K562 (cell line): ENCODE data around the gene KIAA1958. TPM values are rescaled to one million over a fixed set of nuclear protein-coding genes. Genes with fewer than 3 reads are reported as not detected.

ENCODE experiments used
- ARID3A ChIP-seq: IDR thresholded peaks from 2 replicates; pipeline ENCODE4 v1.6.1; 2012; ENCODE audit warnings: low read depth, low read length, improper control_type of control experiment, borderline replicate concordance
- ATF1 ChIP-seq, 2 experiments: fragments of 450-650 bp in 1 of 2; IDR thresholded peaks; 2 replicates each; pipeline ENCODE4 v1.6.1; 2016; ENCODE audit warnings: missing compliant biosample characterization in 1 of 2, missing genetic modification characterization in 1 of 2
- CHAMP1 ChIP-seq: fragments of 450-650 bp; IDR thresholded peaks from 2 replicates; pipeline ENCODE4 v1.6.1; 2016; ENCODE audit warnings: mild to moderate bottlenecking
- MAFG ChIP-seq: fragments of 450-650 bp; conservative IDR thresholded peaks from 2 replicates; pipeline ENCODE4 v1.6.1; 2016; ENCODE audit warnings: missing genetic modification characterization, missing compliant biosample characterization
- MEF2D ChIP-seq: conservative IDR thresholded peaks from 2 replicates; pipeline ENCODE4 v1.6.1; 2016; ENCODE audit warnings: low read depth, missing genetic modification characterization, missing compliant biosample characterization
- MXI1 ChIP-seq: IDR thresholded peaks from 2 replicates; pipeline ENCODE4 v1.6.1; 2011; ENCODE audit warnings: low read depth, mild to moderate bottlenecking, improper control_type of control experiment, low read length
- NELFE ChIP-seq: IDR thresholded peaks from 2 replicates; pipeline ENCODE4 v1.6.1; 2011; ENCODE audit warnings: mild to moderate bottlenecking; ENCODE audit not compliant: insufficient read depth, insufficient read length
- NONO ChIP-seq, 2 experiments: fragments of 200-400 bp in 1 of 2; fragments of 450-650 bp in 1 of 2; formaldehyde crosslinking in 1 of 2; IDR thresholded peaks; 2 replicates each; pipeline ENCODE4 v1.6.1; 2017; ENCODE audit warnings: low read depth in 2 of 2, mild to moderate bottlenecking in 2 of 2, moderate library complexity in 2 of 2, low read length in 1 of 2
- PRPF4 ChIP-seq: fragments of 200-400 bp; formaldehyde crosslinking; IDR thresholded peaks from one replicate; pipeline ENCODE4 v1.6.1; 2017; ENCODE audit warnings: low read length, low read depth, mild to moderate bottlenecking; ENCODE audit not compliant: insufficient read depth, poor library complexity, severe bottlenecking
- RHOXF2B ChIP-seq: fragments of 250-450 bp; sonication (Bioruptor Pico); conservative IDR thresholded peaks from 2 replicates; pipeline ENCODE4 v1.5.1; 2021
- SRSF7 ChIP-seq: fragments of 200-400 bp; formaldehyde crosslinking; optimal IDR thresholded peaks from 2 replicates; pipeline ENCODE3; 2017; ENCODE audit warnings: mild to moderate bottlenecking, low read depth, low read length
- TAF9B ChIP-seq: fragments of 450-650 bp; IDR thresholded peaks from 2 replicates; pipeline ENCODE4 v1.6.1; 2018; ENCODE audit warnings: mild to moderate bottlenecking; ENCODE audit not compliant: partially characterized antibody
- TAL1 ChIP-seq: fragments of 450-650 bp; IDR thresholded peaks from 2 replicates; pipeline ENCODE4 v1.6.1; 2016; ENCODE audit warnings: mild to moderate bottlenecking
- TCF15 ChIP-seq: fragments of 250-450 bp; sonication (Bioruptor Pico); IDR thresholded peaks from 2 replicates; pipeline ENCODE4 v1.8.0; 2022; ENCODE audit warnings: moderate library complexity, mild to moderate bottlenecking, inconsistent platforms
- TFE3 ChIP-seq: fragments of 450-650 bp; formaldehyde crosslinking; IDR thresholded peaks from 2 replicates; pipeline ENCODE4 v1.4.0; 2020; ENCODE audit warnings: mild to moderate bottlenecking, mixed read lengths
- TRIM28 ChIP-seq: fragments of 450-650 bp; IDR thresholded peaks from 2 replicates; pipeline ENCODE4 v1.6.1; 2017
- ZBTB26 ChIP-seq: fragments of 450-650 bp; formaldehyde crosslinking; IDR thresholded peaks from 2 replicates; pipeline ENCODE4 v1.4.0; 2022; ENCODE audit warnings: missing genetic modification characterization
- ZFPM2 ChIP-seq: fragments of 250-450 bp; sonication (Bioruptor Pico); IDR thresholded peaks from 2 replicates; pipeline ENCODE4 v1.5.1; 2022; ENCODE audit warnings: mild to moderate bottlenecking
- ZNF165 ChIP-seq: fragments of 250-450 bp; sonication (Bioruptor Pico); IDR thresholded peaks from 2 replicates; pipeline ENCODE4 v1.4.0; 2020; ENCODE audit warnings: borderline replicate concordance
- ZNF239 ChIP-seq: fragments of 250-450 bp; sonication (Bioruptor Pico); IDR thresholded peaks from 2 replicates; pipeline ENCODE4 v1.4.0; 2020; ENCODE audit warnings: mild to moderate bottlenecking
- ZNF274 ChIP-seq: IDR thresholded peaks from 2 replicates; pipeline ENCODE4 v1.6.1; 2011; ENCODE audit warnings: low read depth, mild to moderate bottlenecking, low read length, moderate library complexity, borderline replicate concordance
- ZNF79 ChIP-seq: fragments of 250-450 bp; sonication (Bioruptor Pico); IDR thresholded peaks from 2 replicates; pipeline ENCODE4 v1.4.0; 2020; ENCODE audit warnings: low read depth, mild to moderate bottlenecking, moderate library complexity
- polyA plus RNA-seq, 8 experiments: library from polyadenylated mRNA; depleted of rRNA in 4 of 8; stranded (reverse) in 5 of 8; unstranded in 3 of 8; fragments of >200 nt; fragmentation: Nextera tagmentation in 2 of 8; fragmentation: Illumina TruSeq in 1 of 8; extraction: Ambion mirVana in 2 of 8; extraction: Trizol in 1 of 8; gene quantifications; 2 replicates each; pipeline versions ENCODE4 v1.2.1 to v1.2.3, GENCODE V29; 2011 to 2014; ENCODE audit warnings: inconsistent platforms in 1 of 8, missing spikeins in 1 of 8
- total RNA-seq, 7 experiments: library from RNA; depleted of rRNA in 6 of 7; stranded (reverse); fragments of >200 nt in 6 of 7; fragmentation: Illumina TruSeq in 2 of 7; extraction: Trizol in 2 of 7; gene quantifications; 2 replicates each; pipeline versions ENCODE4 v1.2.1 to v1.2.3, GENCODE V29; 2011 to 2021; ENCODE audit warnings: low replicate concordance in 1 of 7

KIAA1958 gene
- total and polyA plus RNA-seq, 9 of the 15 experiments (the other 6 are each of a cell fraction or from before 2014, with no cell fraction given): 1.1 to 16.0 (median 10.1) TPM

GRCh38 chr9:112717661-112718331 is 231.2 kb downstream of the KIAA1958 start, which contains the start of gene INIP (continued):
- no peak for TF ChIP-seq ZBTB26
- TF ChIP-seq PRPF4: no peak
- no peak for TF ChIP-seq ZNF274
- TF ChIP-seq ZNF165 (CRISPR knock-in tag): no peak
- TF ChIP-seq MAFG: no peak
- TF ChIP-seq ZNF239 (CRISPR knock-in tag): no peak
- peak; percentile 56; the same call in 1 of the 2 replicates for TF ChIP-seq ATF1 (CRISPR knock-in tag; IDR thresholded peaks at IDR 0.05)
- peak; percentile 94 for TF ChIP-seq ATF1 (tag; IDR thresholded peaks at IDR 0.05)
- TF ChIP-seq NONO (IDR thresholded peaks at IDR 0.05; ENCODE audit: low read depth in 2 of 2, low read length in 1 of 2): no peak
- no peak for TF ChIP-seq MEF2D (tag)
- TF ChIP-seq TCF15 (CRISPR knock-in tag): no peak
- TF ChIP-seq TAL1: no peak
- TF ChIP-seq CHAMP1: no peak
- no peak for TF ChIP-seq TAF9B
- no peak for TF ChIP-seq TFE3 (CRISPR knock-in tag)
- TF ChIP-seq NELFE: no peak
- peak; percentile 72 for TF ChIP-seq TRIM28
- no peak for TF ChIP-seq ARID3A
- no peak for TF ChIP-seq SRSF7
- TF ChIP-seq MXI1: peak; percentile 23; the same call in 1 of the 2 replicates
- no peak for TF ChIP-seq ZFPM2 (CRISPR knock-in tag)
- TF ChIP-seq RHOXF2B (CRISPR knock-in tag): no peak
- no peak for TF ChIP-seq ZNF79 (CRISPR knock-in tag)
